Eye (tissue), 1 donor: Measurements from ENCODE around the gene AOPEP.
A peak's percentile ranks its signal among the peaks of the same experiment; 100 is the strongest.

Experiments
- DNase-seq: peaks from one replicate; pipeline ENCODE4 v3.0.0-alpha.2; 2015

The AOPEP gene

GRCh38 chr9:94851467-94851866, 125.0 kb downstream of the AOPEP start:
- DNase-seq = no peak

GRCh38 chr9:94851892-94852291, 125.4 kb downstream of the AOPEP start:
- DNase-seq = no peak

GRCh38 chr9:94852373-94852772, 125.9 kb downstream of the AOPEP start:
- no peak for DNase-seq

- no peak for DNase-seq
These were observed 127.4 kb downstream of the AOPEP start for GRCh38 chr9:94853887-94854286.

- DNase-seq = no peak
These were observed 129.4 kb downstream of the AOPEP start for GRCh38 chr9:94855903-94856302.

GRCh38 chr9:94857791-94858190, 131.3 kb downstream of the AOPEP start:
- no peak for DNase-seq

- no peak for DNase-seq
These were observed 132.7 kb downstream of the AOPEP start for GRCh38 chr9:94859226-94859625.

GRCh38 chr9:94859891-94860290, 133.4 kb downstream of the AOPEP start:
- no peak for DNase-seq

GRCh38 chr9:94860678-94861588, 134.4 kb downstream of the AOPEP start:
- no peak for DNase-seq

- no peak for DNase-seq
These were observed 135.2 kb downstream of the AOPEP start for GRCh38 chr9:94861589-94862272.

- DNase-seq = no peak
These were observed 137.7 kb downstream of the AOPEP start for GRCh38 chr9:94864196-94864595.

- peak; percentile 43 for DNase-seq
These were observed 138.5 kb downstream of the AOPEP start for GRCh38 chr9:94864862-94865509.

GRCh38 chr9:94865582-94866452, 139.3 kb downstream of the AOPEP start:
- DNase-seq = peak; percentile 79

GRCh38 chr9:94866770-94867169, 140.3 kb downstream of the AOPEP start:
- peak; percentile 41 for DNase-seq

GRCh38 chr9:94867281-94867841, 140.9 kb downstream of the AOPEP start:
- DNase-seq = peak; percentile 72

- DNase-seq = peak; percentile 56
These were observed 141.4 kb downstream of the AOPEP start for GRCh38 chr9:94867842-94868312.

- DNase-seq = no peak
These were observed 142.0 kb downstream of the AOPEP start for GRCh38 chr9:94868464-94868863.

GRCh38 chr9:94869415-94869843, 142.9 kb downstream of the AOPEP start:
- no peak for DNase-seq

- DNase-seq = no peak
These were observed 143.9 kb downstream of the AOPEP start for GRCh38 chr9:94870465-94870792.

GRCh38 chr9:94870793-94871558, 144.5 kb downstream of the AOPEP start:
- DNase-seq = no peak

GRCh38 chr9:94872083-94872833, 145.8 kb downstream of the AOPEP start:
- no peak for DNase-seq
